HG02938 (cell line): ENCODE data around the gene CFAP45.

Experiments used
- ATAC-seq: cut with Tn5 transposase; IDR thresholded peaks from one replicate; pipeline ENCODE4 v1.9.1; 2021; ENCODE audit warnings: mild to moderate bottlenecking, moderate library complexity; ENCODE audit not compliant: unreplicated experiment

CFAP45 gene

DNA sequence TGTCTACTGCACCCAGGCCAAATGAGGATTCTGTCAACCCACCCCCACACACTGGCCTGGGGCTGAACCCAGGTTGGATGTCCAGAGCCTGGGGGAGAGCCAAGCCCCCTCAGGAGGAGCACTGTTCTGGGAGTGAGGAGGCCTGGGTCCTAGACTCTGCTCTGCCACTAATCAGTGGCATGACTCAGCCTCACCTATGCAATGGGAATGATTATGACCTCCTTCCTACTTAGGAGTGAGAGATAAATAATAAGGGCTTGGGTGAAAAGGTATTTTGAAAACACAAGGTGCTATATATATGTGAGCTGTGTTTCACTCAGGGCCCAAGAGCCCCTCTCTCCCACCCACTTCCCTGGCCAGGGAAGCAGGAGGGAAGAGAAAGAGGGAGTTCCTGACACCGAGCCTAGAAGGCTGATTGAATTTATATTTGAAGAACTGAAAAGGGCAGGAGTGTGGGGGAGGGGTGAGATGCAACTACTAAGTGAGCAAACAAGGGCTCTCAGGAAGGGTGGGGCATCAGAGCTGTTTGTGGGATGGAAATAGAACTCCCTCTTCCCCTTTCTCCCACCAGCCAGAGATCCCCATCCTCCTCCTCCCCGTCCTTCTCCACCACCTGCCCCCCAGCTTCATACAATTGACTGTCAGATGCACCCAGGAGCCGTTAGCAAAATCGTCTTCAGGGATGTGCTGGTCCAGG lies 37.2 kb upstream of the CFAP45 start:
- ATAC-seq, result no peak

GRCh38 chr1:159936273-159936904 lies 36.4 kb upstream of the CFAP45 start:
- no peak for ATAC-seq

- no peak for ATAC-seq
These were observed 35.8 kb upstream of the CFAP45 start for GRCh38 chr1:159935719-159936272.

GRCh38 chr1:159935305-159935704 lies 35.3 kb upstream of the CFAP45 start:
- ATAC-seq, result no peak

GRCh38 chr1:159934136-159935039 lies 34.4 kb upstream of the CFAP45 start:
- no peak for ATAC-seq

DNA sequence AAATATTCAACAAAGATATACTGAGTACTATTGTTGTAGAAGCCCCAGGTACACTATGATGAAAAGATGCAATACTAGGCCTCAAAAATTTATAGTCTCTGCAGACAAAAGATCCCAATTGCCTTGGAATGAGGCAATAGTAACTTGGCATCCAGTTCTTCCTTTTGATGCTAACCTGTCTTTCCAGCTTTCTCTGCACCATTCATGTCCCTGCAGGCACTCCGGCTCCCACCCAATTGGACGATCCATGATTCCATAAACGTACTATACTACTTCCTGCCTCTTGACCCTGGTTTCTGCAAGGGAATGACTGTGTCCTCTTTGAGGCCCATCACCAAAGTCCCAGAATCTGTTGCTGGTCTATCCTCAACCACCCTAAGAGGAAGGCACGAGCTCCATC lies 33.4 kb upstream of the CFAP45 start:
- ATAC-seq, result no peak

- ATAC-seq, result no peak
These were observed 32.6 kb upstream of the CFAP45 start for GRCh38 chr1:159932296-159933285.

DNA sequence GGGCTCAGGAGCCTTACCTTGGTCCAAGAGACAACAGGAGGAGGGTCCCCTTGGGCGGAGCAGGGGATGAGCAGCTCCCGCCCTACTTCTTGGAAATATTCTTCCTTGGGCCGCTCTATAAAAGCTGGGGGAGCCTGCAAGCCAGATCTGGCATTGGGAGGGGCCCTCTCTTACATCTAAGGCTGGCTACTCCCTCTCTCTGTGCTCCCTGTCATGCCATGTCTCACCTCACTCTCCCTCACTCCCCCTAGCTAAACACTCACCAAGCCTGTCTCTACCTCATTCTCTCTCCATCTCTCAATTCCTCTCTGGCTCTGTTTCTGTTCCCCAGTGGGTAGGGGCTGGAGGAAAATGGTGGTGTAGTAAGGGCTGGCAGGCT lies 31.8 kb upstream of the CFAP45 start:
- no peak for ATAC-seq

GRCh38 chr1:159931101-159931794 lies 31.3 kb upstream of the CFAP45 start:
- no peak for ATAC-seq

GRCh38 chr1:159930634-159931033 lies 30.7 kb upstream of the CFAP45 start:
- ATAC-seq, result no peak

GRCh38 chr1:159930216-159930615 lies 30.3 kb upstream of the CFAP45 start:
- ATAC-seq, result no peak

- no peak for ATAC-seq
These were observed 29.4 kb upstream of the CFAP45 start for GRCh38 chr1:159929155-159930051.

DNA sequence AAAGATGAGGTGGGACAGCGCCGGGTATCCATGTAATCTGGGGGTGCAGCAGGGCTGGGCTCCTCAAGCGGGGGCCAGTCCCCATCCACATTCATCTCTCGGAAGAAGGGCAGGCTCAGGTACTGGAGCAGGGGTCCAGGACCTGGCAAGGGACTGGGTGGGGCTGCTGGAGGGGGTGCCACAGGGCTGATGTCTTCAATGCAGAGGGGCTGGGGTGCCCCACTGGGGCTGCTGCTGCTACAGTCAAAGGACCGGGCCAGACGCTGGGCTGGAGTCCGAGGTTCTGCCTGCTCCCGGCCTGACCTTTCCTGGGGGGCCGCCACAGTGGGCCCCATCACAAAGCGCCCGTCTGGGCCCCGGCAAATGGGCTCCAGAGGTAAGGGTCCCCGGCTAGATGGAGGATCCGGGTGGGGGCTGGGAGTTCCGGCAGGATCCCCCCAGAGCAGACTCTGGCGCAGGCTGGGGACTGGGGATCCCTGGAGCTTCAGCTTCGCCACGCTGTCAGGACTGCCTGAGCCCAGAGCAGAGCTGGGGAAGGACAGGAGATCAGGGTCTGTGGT lies 28.6 kb upstream of the CFAP45 start:
- no peak for ATAC-seq

GRCh38 chr1:159927849-159928431 lies 28.0 kb upstream of the CFAP45 start:
- ATAC-seq, result no peak

DNA sequence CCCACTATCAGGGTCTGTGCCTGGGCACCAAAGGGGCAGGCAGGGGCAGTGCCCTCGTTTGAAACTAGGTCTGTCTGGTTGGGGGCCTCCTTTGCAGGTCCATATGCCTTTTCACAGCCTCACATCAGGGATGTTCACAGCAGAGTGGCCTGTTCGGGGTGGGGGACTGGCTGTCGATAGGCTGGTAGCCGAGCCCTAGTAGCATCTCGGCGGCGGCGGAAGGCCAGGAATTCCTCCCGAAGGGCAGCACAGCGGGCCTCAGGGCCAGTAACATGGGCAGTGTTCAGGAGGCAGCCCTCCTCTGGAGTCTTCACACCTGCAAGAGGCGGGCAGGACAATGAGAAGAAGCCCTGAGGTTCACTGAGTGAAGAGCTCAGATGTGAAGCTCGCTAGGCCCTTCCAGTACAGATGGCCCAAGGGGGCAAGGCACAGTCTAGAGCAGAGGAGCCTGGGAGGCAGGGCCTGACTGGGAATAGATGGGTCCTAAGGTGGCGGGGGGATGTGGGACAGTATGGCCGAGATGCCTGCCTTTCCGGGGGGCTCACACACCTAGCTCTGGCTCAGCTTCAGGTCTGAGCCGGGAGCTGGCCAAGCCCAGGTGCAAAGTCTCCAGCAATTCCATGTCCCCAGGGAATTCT lies 27.4 kb upstream of the CFAP45 start:
- ATAC-seq, result no peak

GRCh38 chr1:159925719-159926078 lies 25.7 kb upstream of the CFAP45 start:
- ATAC-seq, result peak; percentile 2
